HG02970 (cell line): ENCODE data around the gene STOML2.
A peak's percentile ranks its signal among the peaks of the same experiment; 100 is the strongest.
"Not testable (repeated sequence)": the region's sequence is repeated elsewhere in the genome, so short reads cannot be mapped to it uniquely, and the experiment has no call there.

Experiments used
- ATAC-seq: cut with Tn5 transposase; IDR thresholded peaks from one replicate; pipeline ENCODE4 v1.9.1; 2021; ENCODE audit warnings: mild to moderate bottlenecking, moderate library complexity, moderate number of reproducible peaks; ENCODE audit not compliant: unreplicated experiment, low FRiP score

The STOML2 gene

GRCh38 chr9:35102769-35103659, at the start of gene STOML2:
Gene STOML2, minus strand, starts transcription at chr9:35103131. Its CDS starts 37 bp downstream, at chr9:35103094.
- peak; percentile 88 for ATAC-seq

- ATAC-seq, result not testable (repeated sequence)
Observed at GRCh38 chr9:35147941-35148563, 45.1 kb upstream of the STOML2 start.

GRCh38 chr9:35142037-35142436, 39.1 kb upstream of the STOML2 start:
- ATAC-seq, result no peak

GRCh38 chr9:35140093-35140492, 37.2 kb upstream of the STOML2 start:
- no peak for ATAC-seq

- ATAC-seq, result no peak
Observed at GRCh38 chr9:35136866-35137265, 33.9 kb upstream of the STOML2 start.

- no peak for ATAC-seq
Observed at GRCh38 chr9:35135988-35136387, 33.1 kb upstream of the STOML2 start.

- no peak for ATAC-seq
Observed at GRCh38 chr9:35134920-35135319, 32.0 kb upstream of the STOML2 start.

GRCh38 chr9:35116898-35117551, 14.1 kb upstream of the STOML2 start:
- peak; percentile 43 for ATAC-seq

GRCh38 chr9:35116539-35116897, 13.6 kb upstream of the STOML2 start:
- ATAC-seq, result no peak

GRCh38 chr9:35115680-35116538, 13.0 kb upstream of the STOML2 start, which contains the start of gene ATOSB:
Gene ATOSB, minus strand, starts transcription at chr9:35115862. Its CDS starts 7,588 bp downstream, at chr9:35108274.
- ATAC-seq, result peak; percentile 65

- no peak for ATAC-seq
Observed at GRCh38 chr9:35114840-35115628, 12.1 kb upstream of the STOML2 start.

- ATAC-seq, result no peak
Observed at GRCh38 chr9:35114113-35114839, 11.3 kb upstream of the STOML2 start.

GRCh38 chr9:35112257-35113020, 9.5 kb upstream of the STOML2 start:
- ATAC-seq, result no peak

GRCh38 chr9:35111001-35111933, 8.3 kb upstream of the STOML2 start:
- peak; percentile 69 for ATAC-seq

GRCh38 chr9:35110327-35110761, 7.4 kb upstream of the STOML2 start:
- ATAC-seq, result no peak

- no peak for ATAC-seq
Observed at GRCh38 chr9:35108946-35109575, 6.1 kb upstream of the STOML2 start.

GRCh38 chr9:35108461-35108860, 5.5 kb upstream of the STOML2 start:
- ATAC-seq, result no peak
